Brain microvascular endothelial cell (primary cell): ENCODE data around the gene CNEP1R1.

Source experiments
- DNase-seq: peaks from one replicate; pipeline ENCODE4 v3.0.0-alpha.2; 2020
- H3K27ac ChIP-seq: fragments of 250-450 bp; sonication (Bioruptor Pico); 2 replicates; pipeline ENCODE4 v1.5.1; 2020; ENCODE audit warnings: mild to moderate bottlenecking, moderate library complexity
- H3K27me3 ChIP-seq: fragments of 250-450 bp; sonication (Bioruptor Pico); replicated peaks from 2 replicates; pipeline ENCODE4 v1.5.1; 2020; ENCODE audit warnings: mild to moderate bottlenecking
- H3K36me3 ChIP-seq: fragments of 250-450 bp; sonication (Bioruptor Pico); replicated peaks from 2 replicates; pipeline ENCODE4 v1.5.1; 2020; ENCODE audit warnings: mild to moderate bottlenecking
- H3K4me3 ChIP-seq: 2 replicates; pipeline ENCODE4 v1.5.1; 2011; ENCODE audit warnings: low read depth, mild to moderate bottlenecking, control low read depth, low read length, moderate library complexity
- in situ Hi-C: cut with HindIII; loops from 2 replicates; pipeline ENCODE4 v1.10.0; 2017; ENCODE audit warnings: low sequenced_read_pairs, low pct_ligation_motif_present
- TF ChIP-seq, protein P1 (sequence below): IDR thresholded peaks from 2 replicates; pipeline ENCODE4 v1.5.1; 2011; ENCODE audit warnings: low read depth, mild to moderate bottlenecking, moderate library complexity, low read length, control low read depth, inconsistent platforms; ENCODE audit errors: missing control alignments

The CNEP1R1 gene

DNA sequence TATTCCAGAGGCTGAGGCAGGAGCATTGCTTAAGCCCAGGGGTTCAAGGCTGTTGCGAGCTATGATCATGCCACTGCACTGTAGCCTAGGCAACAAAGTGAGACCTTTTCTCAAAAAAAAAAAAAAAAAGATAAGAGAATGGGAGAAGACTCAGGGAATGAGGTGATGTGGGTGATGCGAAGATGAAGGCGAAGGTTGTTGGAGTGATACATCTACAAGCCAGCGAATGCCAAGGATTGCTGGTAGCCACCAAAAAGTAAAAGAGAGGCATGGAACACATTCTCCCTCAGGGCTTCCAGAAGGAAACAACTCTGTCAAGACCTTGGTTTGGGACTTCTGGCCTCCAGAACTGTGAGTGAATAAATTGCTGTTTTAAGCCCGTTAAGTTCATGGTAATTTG is 26.0 kb upstream of the CNEP1R1 start:
- in situ Hi-C loops = no loop called here
- no peaks in the 10 kb centered on the region for H3K27me3 ChIP-seq
- TF ChIP-seq, protein P1, sequence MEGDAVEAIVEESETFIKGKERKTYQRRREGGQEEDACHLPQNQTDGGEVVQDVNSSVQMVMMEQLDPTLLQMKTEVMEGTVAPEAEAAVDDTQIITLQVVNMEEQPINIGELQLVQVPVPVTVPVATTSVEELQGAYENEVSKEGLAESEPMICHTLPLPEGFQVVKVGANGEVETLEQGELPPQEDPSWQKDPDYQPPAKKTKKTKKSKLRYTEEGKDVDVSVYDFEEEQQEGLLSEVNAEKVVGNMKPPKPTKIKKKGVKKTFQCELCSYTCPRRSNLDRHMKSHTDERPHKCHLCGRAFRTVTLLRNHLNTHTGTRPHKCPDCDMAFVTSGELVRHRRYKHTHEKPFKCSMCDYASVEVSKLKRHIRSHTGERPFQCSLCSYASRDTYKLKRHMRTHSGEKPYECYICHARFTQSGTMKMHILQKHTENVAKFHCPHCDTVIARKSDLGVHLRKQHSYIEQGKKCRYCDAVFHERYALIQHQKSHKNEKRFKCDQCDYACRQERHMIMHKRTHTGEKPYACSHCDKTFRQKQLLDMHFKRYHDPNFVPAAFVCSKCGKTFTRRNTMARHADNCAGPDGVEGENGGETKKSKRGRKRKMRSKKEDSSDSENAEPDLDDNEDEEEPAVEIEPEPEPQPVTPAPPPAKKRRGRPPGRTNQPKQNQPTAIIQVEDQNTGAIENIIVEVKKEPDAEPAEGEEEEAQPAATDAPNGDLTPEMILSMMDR = no peak
- no peak for DNase-seq
- H3K4me3 ChIP-seq = no peak overlapping the region
- no peak overlapping the region for H3K27ac ChIP-seq
- H3K36me3 ChIP-seq = no peaks in the 10 kb centered on the region

- TF ChIP-seq, protein P1 = no peak
- no peak overlapping the region for H3K4me3 ChIP-seq
- H3K36me3 ChIP-seq = no peaks in the 10 kb centered on the region
- no peak overlapping the region for H3K27ac ChIP-seq
- DNase-seq = no peak
- in situ Hi-C loops = no loop called here
- H3K27me3 ChIP-seq = no peaks in the 10 kb centered on the region
Observed at GRCh38 chr16:50001144-50001543, 23.9 kb upstream of the CNEP1R1 start.

- H3K27ac ChIP-seq = no peak overlapping the region
- H3K36me3 ChIP-seq = no peaks in the 10 kb centered on the region
- TF ChIP-seq, protein P1 = no peak
- in situ Hi-C loops = no loop called here
- DNase-seq = no peak
- no peak overlapping the region for H3K4me3 ChIP-seq
- H3K27me3 ChIP-seq = no peaks in the 10 kb centered on the region
Observed at GRCh38 chr16:50002190-50002589, 22.8 kb upstream of the CNEP1R1 start.

- no peak overlapping the region for H3K4me3 ChIP-seq
- TF ChIP-seq, protein P1 = no peak
- no peaks in the 10 kb centered on the region for H3K27me3 ChIP-seq
- no peaks in the 10 kb centered on the region for H3K36me3 ChIP-seq
- in situ Hi-C loops = no loop called here
- H3K27ac ChIP-seq = no peak overlapping the region
- DNase-seq = no peak
Observed at GRCh38 chr16:50004239-50004638, 20.8 kb upstream of the CNEP1R1 start.

DNA sequence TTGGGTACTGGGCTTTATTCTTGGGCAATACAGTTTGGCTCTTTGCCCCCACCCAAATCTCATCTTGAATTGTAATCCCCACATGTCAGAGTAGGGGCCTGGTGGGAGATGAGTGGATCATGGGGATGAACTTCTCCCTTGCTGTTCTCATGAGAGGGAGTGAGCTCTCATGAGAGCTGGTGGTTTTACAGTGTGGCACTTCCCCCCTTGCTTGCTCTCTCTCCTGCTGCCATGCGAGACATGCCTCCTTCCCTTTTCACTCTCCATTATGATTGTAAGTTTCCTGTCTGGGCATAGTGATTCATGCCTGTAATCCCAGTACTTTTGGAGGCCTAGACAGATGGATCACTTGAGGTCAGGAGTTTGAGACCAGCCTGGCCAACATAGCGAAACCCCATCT is 18.1 kb upstream of the CNEP1R1 start:
- Histone ChIP-seq H3K4me3 (no peak overlapping the region), H3K27me3 (no peaks in the 10 kb centered on the region), H3K36me3 (no peaks in the 10 kb centered on the region), H3K27ac (no peak overlapping the region)
- no peak for DNase-seq
- in situ Hi-C loops = no loop called here
- TF ChIP-seq, protein P1 = no peak

DNA sequence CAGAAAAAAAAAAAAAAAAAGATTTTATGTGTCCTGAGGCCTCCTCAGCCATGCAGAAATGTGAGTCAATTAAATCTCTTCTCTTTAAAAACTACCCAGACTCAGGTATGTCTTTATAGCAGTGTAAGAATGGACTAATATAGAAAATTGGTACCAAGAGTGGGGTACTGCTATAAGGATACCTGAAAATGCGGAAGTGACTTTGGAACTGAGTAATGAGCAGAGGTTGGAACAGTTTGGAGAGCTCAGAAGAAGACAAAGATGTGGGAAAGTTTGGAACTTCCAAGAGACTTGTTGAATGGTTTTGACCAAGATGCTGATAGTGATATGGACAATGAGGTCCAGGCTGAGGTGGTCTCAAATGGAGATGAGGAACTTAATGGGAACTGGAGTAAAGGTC is 17.3 kb upstream of the CNEP1R1 start:
- no peaks in the 10 kb centered on the region for H3K27me3 ChIP-seq
- in situ Hi-C loops = no loop called here
- H3K27ac ChIP-seq = no peak overlapping the region
- H3K4me3 ChIP-seq = no peak overlapping the region
- H3K36me3 ChIP-seq = no peaks in the 10 kb centered on the region
- TF ChIP-seq, protein P1 = no peak
- no peak for DNase-seq
